Mesodermal cell (in vitro differentiated cells): ENCODE measurements around the gene CHN1.

Experiments used
- H3K27ac ChIP-seq: 2 replicates; pipeline ENCODE4 v1.7.0; 2013; ENCODE audit warnings: mild to moderate bottlenecking, low read depth, low read length, moderate library complexity; ENCODE audit not compliant: severe bottlenecking
- H3K36me3 ChIP-seq: 2 replicates; pipeline ENCODE4 v1.7.1; 2013; ENCODE audit warnings: mild to moderate bottlenecking, low read length, moderate library complexity; ENCODE audit not compliant: control insufficient read depth, insufficient read depth
- H3K4me1 ChIP-seq: one replicate; pipeline ENCODE4 v1.7.1; 2013; ENCODE audit warnings: mild to moderate bottlenecking, low read length; ENCODE audit not compliant: insufficient read depth, control insufficient read depth, poor library complexity, severe bottlenecking
- H3K4me3 ChIP-seq: 2 replicates; pipeline ENCODE4 v1.7.0; 2013; ENCODE audit warnings: low read length, control low read depth, mild to moderate bottlenecking; ENCODE audit not compliant: insufficient read depth, poor library complexity, severe bottlenecking; ENCODE audit errors: extremely low read depth
- H3K9me3 ChIP-seq: 2 replicates; pipeline ENCODE4 v1.7.1; 2013; ENCODE audit warnings: mild to moderate bottlenecking, low read length, moderate library complexity; ENCODE audit not compliant: control insufficient read depth
- WGBS, 2 experiments: methylation state at CpG; one replicate each; pipeline ENCODE4 v1.1.5; 2013; ENCODE audit warnings: missing lambda C conversion rate in 2 of 2; ENCODE audit not compliant: insufficient coverage in 2 of 2; 5-methylcytosine and 5-hydroxymethylcytosine counted together

Gene CHN1

GRCh38 chr2:174768557-174768956 is 236.6 kb downstream of the CHN1 start:
- H3K4me1 ChIP-seq, result peaks cover 22% of the 10 kb centered on the region
- no peak overlapping the region for H3K27ac ChIP-seq
- no peak overlapping the region for H3K4me3 ChIP-seq
- no peaks in the 10 kb centered on the region for H3K36me3 ChIP-seq
- 80 to 83% methylated on average over 4 to 9 of the region's 9 CpGs for WGBS, 2 experiments
- no peaks in the 10 kb centered on the region for H3K9me3 ChIP-seq

GRCh38 chr2:174766271-174766670 is 238.9 kb downstream of the CHN1 start:
- H3K9me3 ChIP-seq, result no peaks in the 10 kb centered on the region
- no peak overlapping the region for H3K4me3 ChIP-seq
- peaks cover 21% of the 10 kb centered on the region for H3K4me1 ChIP-seq
- no peak overlapping the region for H3K27ac ChIP-seq
- H3K36me3 ChIP-seq, result no peaks in the 10 kb centered on the region
- 100% methylated on average over 1 of the region's 1 CpG; no CpG with 5 or more reads in 1 of the 2 experiments for WGBS, 2 experiments

GRCh38 chr2:174765576-174765975 is 239.6 kb downstream of the CHN1 start:
- peaks cover 21% of the 10 kb centered on the region for H3K4me1 ChIP-seq
- H3K27ac ChIP-seq, result no peak overlapping the region
- H3K9me3 ChIP-seq, result no peaks in the 10 kb centered on the region
- no peaks in the 10 kb centered on the region for H3K36me3 ChIP-seq
- WGBS, 2 experiments, result 83 to 100% methylated on average over 1 of the region's 4 CpGs
- H3K4me3 ChIP-seq, result no peak overlapping the region

GRCh38 chr2:174764280-174765255 is 240.6 kb downstream of the CHN1 start, which contains the start of gene CHRNA1:
CHRNA1 (minus strand) TSS chr2:174764472; CDS start chr2:174764394, 78 bp downstream.
- H3K36me3 ChIP-seq, result no peaks in the 10 kb centered on the region
- WGBS, 2 experiments, result 88 to 98% methylated on average over 8 to 10 of the region's 13 CpGs
- peaks cover 21% of the 10 kb centered on the region for H3K4me1 ChIP-seq
- no peak within 1 kb of the TSS for H3K4me3 ChIP-seq
- no peaks in the 10 kb centered on the region for H3K9me3 ChIP-seq
- no peak within 1 kb of the TSS for H3K27ac ChIP-seq

- WGBS, 2 experiments, result 96 to 100% methylated on average over 2 to 4 of the region's 4 CpGs
- Histone ChIP-seq H3K4me3 (no peak overlapping the region), H3K4me1 (peaks cover 21% of the 10 kb centered on the region), H3K27ac (no peak overlapping the region), H3K9me3 (no peaks in the 10 kb centered on the region), H3K36me3 (no peaks in the 10 kb centered on the region)
Observed at GRCh38 chr2:174763780-174764179, 241.4 kb downstream of the CHN1 start.

GRCh38 chr2:174762464-174762863 is 242.7 kb downstream of the CHN1 start:
- H3K9me3 ChIP-seq, result no peaks in the 10 kb centered on the region
- peaks cover 21% of the 10 kb centered on the region for H3K4me1 ChIP-seq
- H3K36me3 ChIP-seq, result no peaks in the 10 kb centered on the region
- H3K4me3 ChIP-seq, result no peak overlapping the region
- no peak overlapping the region for H3K27ac ChIP-seq
- WGBS, 2 experiments, result 94 to 100% methylated on average over 1 to 3 of the region's 5 CpGs

GRCh38 chr2:174761837-174762236 is 243.3 kb downstream of the CHN1 start:
- no peaks in the 10 kb centered on the region for H3K9me3 ChIP-seq
- no peak overlapping the region for H3K27ac ChIP-seq

GRCh38 chr2:174760845-174761473 is 244.2 kb downstream of the CHN1 start:
- Histone ChIP-seq H3K27ac (no peak overlapping the region), H3K4me1 (peaks cover 21% of the 10 kb centered on the region), H3K9me3 (no peaks in the 10 kb centered on the region), H3K4me3 (no peak overlapping the region), H3K36me3 (no peaks in the 10 kb centered on the region)
- WGBS, 2 experiments, result 95 to 100% methylated on average over 3 of the region's 5 CpGs

More at GRCh38 chr2:174761837-174762236, 243.3 kb downstream of the CHN1 start:
- H3K36me3 ChIP-seq, result no peaks in the 10 kb centered on the region
- no peak overlapping the region for H3K4me3 ChIP-seq
- H3K4me1 ChIP-seq, result peaks cover 21% of the 10 kb centered on the region

- H3K36me3 ChIP-seq, result no peaks in the 10 kb centered on the region
- peaks cover 13% of the 10 kb centered on the region for H3K4me1 ChIP-seq
- 81 to 94% methylated on average over 9 of the region's 11 CpGs for WGBS, 2 experiments
- H3K4me3 ChIP-seq, result no peak overlapping the region
- no peak overlapping the region for H3K27ac ChIP-seq
- no peaks in the 10 kb centered on the region for H3K9me3 ChIP-seq
Observed at GRCh38 chr2:174759381-174760065, 245.7 kb downstream of the CHN1 start.

- Histone ChIP-seq H3K4me1 (no peaks in the 10 kb centered on the region), H3K27ac (no peak overlapping the region), H3K4me3 (no peak overlapping the region), H3K36me3 (no peaks in the 10 kb centered on the region), H3K9me3 (no peaks in the 10 kb centered on the region)
- WGBS, 2 experiments, result 72 to 82% methylated on average over 9 of the region's 10 CpGs
Observed at GRCh38 chr2:174756743-174757142, 248.4 kb downstream of the CHN1 start.
